OCI-M2 (cell line): ENCODE results near the gene NCAM1.

Experiments
- DNase-seq: peaks from one replicate; lab custom pipeline; 2025; ENCODE audit not compliant: unreplicated experiment; lab: John Stamatoyannopoulos, UW

Gene NCAM1

DNA sequence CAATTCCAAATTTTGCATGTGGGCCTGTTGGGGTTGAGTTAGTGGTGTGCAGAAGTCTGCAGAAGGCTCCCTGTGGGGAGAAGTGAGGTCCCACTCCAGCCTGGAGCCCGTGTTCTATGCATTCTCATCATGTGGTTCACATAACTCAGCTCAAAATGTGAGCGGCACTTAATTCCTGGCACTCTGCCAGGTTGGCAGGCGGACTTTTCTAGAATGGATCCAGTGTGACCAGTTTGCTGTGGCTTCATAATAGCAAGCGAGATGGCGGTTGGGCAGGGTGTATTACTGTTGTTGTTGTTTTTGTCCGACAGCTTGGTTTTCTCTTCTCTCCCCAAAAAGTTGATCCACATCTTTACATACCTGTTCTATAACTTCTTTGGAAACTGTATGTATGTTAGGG lies 206.4 kb downstream of the NCAM1 start:
- no peak for DNase-seq

DNA sequence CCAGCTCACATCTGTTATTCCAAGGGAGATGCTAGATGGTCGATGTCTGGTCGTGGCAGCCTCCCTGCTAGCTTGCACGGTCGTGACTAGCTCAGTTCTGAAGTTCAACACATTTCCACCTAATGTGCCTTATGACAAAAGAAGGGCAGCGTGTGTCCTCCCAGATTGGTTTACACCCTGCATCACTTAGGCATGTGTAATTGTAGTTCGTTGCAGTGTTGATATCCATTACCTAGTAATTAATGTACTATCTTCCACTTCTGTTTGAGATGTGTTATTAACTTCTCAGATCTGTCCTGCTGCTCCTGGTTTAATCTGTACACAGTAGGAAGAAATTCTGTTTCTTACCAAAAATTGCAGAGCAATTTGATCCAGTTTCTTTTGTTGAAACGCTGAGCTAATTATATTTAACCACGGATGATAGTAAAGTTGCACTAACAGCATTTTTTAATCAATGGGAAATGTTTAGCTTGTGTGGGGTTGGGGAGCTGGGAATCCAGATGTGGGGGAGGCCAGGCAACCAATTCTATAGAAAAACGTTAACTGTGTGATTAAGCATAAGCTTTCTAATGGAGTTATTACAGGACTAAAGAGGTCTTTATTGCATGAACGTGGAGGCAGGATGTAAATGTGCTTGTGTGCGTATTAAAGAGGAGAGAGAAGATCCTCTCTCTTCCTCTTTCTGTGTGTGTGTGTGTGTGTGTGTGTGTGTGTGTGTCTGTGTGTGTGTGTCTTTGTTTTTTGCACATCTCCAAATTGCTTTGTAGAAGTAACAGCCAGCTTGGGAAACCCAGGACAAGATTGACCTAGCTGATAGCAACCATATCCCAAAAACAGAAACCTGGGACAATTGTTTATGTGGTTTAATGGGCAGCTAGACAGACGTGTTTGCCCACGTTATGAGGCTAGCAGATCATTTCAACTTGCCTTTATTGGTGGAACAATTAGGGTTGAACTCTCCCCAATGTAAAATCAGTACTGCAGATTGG lies 207.4 kb downstream of the NCAM1 start:
- DNase-seq: no peak

DNA sequence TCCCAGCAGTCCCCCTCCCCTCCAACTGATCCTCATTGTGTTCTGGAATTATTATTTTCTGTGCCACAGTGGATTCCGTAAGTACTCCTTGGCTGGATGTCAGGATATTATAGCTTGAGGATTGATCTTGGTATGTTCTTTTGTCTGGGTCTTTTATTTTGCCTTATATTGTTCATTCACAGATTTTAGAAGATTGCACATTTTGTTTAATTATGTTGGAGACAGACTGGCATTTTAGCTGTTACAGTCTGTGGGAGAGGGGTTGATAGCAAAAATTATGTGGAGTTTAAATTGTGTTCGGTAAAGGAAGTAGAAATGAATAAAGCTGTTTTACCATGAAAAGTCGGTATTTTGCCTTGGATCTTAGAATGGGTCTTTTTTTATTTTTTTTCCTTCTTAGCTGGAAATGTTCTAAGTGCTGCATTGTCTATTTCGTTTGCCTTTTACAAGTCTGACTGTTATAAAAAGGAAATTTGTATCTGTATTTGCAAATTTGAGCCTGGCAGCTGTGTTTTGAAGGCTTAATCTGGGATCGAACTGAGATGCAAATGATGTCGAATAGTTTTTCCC lies 211.2 kb downstream of the NCAM1 start:
- DNase-seq: no peak

DNA sequence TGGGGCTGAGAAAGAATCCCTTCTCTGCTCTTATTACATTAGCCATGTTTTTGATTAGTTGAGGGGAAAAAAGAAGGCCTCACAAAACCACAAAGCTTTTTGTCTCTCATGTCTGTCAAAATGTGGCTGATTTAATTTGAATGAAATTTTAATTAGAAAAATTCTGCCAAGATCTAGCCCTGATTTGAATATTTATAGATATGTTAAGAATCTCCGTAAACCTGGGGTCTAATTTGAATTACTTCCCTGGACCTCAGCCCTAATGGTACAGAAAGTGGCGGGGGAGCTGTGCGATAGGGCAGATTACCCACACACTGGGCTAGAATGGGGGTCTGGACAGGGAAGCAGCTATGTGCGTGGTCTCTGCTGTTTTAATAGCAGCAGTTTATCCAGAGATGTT lies 211.9 kb downstream of the NCAM1 start:
- DNase-seq: no peak

DNA sequence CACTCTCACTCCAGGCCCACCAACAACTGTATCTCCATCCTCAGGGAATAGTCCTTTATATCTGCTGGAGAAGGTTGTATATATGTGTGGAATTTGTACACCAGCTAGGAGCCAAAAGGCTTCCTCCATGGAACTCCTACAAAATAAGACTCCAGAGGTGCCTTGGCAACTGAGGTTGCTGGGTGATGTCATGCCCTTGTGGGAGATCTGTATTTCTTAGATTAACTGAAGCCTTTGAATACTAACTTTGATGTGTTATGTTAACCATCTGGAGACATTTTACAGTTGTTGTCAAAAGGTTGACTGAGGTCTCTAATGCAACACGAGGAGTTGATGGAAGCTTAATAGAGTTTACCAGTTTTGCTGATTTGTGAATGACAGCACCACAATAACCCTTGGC lies 213.7 kb downstream of the NCAM1 start:
- DNase-seq: no peak

DNA sequence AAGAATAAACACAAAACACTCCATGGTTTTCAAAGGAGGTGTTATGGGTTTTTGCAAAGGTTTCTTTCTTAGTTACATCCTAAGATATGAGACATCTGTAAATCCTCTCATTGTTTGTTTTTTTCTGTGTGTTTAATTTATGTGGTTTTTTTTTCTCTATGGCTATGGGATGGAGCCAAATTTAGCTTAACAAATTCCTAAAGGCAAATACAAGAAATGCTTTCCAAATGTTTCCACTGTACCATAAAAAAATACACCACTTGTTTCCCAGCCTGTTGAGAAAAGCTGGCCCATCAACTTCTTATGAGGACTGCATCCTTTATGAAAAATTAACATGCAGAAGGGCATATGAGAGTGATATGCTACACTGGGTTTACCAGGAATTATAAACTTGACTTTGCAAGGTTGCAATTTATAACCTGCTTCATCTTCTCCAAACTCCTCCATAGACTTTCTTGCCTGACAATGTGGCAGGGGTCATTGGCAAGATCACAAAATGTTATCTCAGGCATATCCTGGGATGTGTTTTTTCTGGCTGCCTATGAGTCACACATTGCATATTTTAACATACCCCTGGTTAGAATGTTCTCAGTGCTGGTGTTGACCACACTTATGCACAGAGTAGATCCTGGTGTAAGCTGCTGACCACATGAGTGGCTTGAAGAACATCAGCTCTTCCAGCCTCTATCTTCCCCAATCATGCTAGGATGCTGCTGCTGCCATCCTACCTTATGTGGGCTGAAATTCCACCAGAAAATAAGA lies 215.6 kb downstream of the NCAM1 start:
- no peak for DNase-seq

DNA sequence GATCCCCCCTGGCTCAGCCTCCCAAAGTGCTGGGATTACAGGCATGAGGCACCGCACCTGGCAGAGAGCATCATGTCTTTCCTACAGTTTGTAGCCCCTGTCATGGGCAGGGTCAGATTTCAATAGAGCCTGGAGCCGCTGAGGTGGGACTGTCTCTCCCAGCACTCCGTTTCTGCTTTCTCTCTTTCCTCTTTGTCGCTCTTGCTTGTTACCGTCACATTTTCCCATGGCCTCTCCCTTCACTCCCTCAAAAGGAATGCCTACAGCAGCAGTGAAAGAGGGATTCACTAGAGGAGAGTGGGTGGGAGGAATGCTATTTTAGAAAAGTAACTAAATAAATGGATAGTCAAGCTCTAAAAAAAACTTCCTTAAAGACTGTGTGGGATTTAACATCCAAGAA lies 216.5 kb downstream of the NCAM1 start:
- no peak for DNase-seq

DNA sequence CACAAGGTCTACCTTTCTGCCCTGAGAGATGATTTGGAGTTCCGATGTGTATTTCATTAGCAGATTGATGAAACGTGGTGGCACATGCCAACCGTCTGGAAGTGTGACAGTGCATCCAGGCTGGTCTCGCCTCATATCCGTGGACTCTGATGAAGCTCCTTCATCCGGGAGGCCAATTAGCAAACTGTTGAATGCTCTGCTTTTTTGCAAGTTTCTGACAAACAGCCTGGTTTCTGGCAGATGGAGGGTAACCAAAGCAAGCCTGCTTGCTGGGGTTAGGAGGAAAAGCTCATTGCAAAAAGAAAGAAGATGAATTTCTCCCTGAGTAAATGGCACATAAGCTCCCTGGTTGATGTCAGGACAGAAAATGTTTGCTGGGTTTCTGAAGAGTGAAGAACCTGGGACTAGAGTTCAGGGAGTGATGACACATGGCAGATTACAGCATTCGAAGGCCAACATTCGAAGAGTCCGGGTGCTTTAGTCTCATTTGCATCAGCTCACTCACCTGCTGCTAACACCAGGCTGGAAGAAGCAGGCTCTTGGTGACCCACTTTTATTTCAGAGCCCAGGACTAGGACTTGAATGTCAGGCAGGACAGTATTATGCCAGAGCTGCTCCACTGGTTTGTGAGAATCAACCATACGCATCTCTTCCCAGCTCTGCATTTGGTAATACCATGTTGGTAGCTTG lies 217.3 kb downstream of the NCAM1 start:
- DNase-seq: no peak

DNA sequence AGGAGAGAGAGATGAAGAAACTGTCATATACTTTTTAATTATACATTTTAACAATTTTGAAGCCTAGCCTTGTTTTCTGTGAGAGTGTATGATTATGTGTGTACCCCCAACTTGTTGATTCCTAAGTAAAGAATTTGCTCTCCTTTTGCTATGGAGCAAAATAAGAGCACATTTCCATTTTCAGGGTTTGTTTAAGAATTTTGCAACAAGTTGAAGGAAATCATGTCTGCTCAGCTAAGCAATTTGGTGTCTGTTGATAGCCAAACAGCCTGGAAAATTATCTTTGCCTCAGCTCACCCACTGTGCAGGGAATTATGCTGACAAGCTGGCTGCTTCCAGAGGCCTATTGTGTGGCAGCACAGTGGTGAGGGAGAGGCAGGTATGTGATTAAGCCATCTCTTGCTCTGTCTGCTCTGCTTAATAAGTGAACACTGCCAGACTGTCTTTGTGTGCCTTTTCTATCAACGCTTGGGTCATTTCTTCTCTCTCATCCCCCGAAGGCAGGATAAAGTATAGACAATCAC lies 218.0 kb downstream of the NCAM1 start:
- DNase-seq: no peak

DNA sequence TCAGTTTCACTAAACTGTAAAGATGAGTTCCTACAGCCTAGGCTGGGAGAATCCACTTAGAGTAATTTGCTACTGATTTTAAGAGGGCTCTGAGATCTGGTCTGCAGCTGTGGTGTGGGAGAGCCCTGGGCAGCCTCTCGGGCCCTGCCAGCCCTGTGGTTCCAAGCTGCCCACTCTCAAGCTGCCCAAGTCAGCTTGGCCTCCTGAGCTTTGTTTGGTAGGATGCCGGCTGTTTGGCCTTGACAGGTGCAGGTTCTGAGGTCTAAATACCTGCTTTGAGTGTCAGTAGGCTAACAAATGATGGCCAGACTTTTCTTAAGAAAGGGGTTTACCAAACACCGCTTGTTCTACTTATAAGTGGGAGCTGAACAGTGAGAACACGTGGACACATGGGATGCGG lies 219.9 kb downstream of the NCAM1 start:
- no peak for DNase-seq

DNA sequence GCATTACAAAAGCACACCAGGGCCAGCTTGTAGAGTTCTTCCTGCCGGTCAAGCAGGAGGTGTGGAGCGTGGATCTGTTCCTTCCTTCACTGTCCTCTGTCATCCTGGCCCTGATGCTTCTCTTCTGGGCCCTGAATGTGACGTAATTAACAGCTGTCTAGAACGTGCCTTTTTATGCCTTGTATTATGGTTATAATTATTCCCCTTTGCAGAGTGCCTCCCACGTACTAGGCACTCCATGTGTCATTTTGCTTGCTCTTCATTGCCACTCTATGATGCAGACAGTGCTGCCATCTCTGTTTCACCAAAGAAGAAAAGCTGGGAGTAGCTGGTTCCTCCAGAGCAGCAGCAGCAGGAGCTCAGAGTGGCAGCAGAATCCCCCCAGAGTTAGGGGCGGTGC lies 221.1 kb downstream of the NCAM1 start:
- DNase-seq: no peak

DNA sequence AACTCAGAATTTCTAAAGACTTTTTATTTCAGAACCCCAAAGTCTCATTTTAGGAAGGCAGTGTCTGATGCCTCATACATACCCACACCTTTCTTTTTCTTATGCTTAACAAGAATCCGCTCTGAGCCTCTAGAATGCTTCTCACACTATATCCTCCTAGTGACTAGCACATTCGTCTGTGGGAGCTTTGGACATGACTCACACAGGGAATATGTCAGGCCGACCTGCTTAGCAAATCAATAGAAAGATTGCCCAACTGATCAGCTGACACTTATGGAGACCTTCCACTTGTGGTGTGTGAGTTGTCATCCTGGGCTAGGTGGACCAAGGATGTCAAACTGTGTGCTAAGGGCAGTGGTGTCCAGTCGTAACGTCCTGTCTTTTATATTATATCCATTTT lies 223.3 kb downstream of the NCAM1 start:
- DNase-seq: no peak

DNA sequence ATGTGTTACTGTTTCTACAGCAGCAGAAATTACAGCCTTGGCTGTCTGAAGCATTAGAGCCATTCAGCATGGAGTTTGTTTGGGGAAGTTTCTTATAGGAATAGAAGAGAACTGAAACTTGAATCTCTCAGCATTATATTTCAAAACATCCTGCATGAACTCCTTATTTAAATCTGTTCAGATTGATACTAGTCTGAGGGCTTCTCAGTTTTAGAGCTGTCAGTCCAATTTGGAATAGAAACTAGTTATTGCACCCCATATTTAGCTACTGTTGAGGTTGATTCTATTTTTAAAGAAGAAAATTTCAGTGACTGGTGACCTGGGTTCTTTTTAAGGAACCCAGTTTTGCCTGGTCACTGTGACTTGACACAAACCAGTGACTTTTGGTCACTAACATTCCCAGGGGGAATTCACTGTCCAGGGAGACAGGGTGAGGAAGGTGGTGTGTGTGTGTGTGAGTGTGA lies 227.2 kb downstream of the NCAM1 start:
- DNase-seq: no peak

DNA sequence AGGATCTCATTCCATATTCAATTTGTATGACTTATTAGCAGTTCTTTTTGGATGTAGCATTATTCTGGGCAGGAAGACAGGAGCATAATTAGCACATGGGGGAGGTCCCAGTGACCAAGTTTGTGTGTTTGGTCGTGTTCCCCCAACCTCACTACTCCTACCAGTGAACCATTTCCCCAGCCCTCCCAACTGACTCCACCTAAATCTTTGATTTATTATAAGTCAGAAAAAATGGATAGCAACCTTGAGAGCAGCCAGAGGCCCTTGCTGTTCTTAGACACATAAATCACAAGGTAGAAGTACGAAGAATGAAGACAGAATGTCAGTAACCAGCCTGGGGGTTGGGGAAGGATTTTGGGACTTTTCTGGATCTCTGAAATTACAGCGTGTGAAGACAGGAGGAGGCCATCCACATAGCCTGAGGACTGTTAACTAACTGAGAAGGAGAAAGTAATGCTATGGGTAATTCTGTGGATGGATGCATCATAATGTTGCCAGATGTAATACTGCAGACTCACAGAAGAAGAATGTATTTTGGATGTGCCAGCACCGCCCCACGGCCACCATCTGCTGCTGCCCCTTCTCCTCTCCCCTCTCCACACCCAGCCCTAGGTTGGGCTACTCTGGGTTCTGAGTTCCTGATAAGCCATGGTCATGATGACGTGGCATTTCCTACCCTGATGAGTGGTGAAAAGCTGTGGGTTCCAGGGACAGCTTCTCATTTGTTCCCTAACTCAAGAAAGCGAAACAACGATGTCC lies 228.9 kb downstream of the NCAM1 start:
- DNase-seq: no peak

DNA sequence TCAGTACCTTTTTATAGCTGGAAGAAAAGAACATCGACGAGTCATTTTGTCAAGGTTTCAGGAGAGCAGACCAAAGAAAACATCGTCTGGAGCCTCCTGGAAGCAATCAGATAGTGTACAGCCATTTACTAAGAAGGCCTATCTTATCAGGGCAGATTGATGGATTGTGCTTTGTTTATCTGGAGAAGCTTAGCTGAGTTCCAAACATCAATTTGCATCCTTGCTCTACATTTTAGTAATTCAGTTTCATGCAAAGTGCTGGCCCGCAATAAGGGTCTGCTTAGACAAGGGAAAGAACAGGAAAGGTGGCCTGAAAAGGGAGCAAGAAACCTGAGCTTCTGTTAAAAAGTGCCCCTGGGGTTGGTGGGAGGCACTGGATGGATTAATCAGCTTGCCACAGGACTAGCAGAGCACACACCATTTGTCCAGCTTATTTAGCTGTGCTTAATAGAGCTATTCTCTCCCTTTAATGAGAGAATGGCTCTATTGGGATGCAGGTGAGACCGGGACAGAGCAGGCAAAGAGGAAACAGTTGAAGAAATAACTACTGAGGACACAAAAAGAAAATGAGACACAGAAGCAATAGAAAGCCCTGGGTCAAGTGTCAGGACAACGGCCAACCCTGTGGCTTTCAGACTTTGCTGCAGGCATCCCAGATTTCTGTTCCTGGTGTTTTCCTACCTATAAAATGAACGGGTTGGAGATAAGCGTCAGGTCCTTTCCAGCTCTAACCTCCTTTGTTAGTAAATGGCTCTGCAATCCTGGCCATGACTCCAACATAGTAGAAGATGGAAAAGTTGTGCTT lies 231.1 kb downstream of the NCAM1 start:
- DNase-seq: no peak

DNA sequence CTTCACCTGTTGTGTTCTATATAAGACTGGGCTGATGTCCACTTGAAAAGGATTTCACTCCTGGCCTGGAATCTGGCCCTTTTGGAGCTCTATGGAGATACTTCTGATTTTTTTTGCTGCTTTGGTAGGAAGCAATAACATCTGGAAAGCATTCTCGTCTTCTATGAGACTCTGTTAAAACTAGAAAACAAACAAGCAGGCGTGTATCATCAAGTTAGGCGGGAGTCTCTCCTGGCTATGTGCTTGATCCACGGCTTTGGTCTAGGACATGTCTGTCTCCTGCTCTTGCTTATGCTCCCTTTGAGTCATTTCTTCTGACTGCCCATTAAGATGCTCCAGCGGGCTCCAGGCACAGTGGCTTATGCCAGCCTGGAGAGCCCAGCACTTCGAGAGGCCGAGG lies 231.8 kb downstream of the NCAM1 start:
- DNase-seq: no peak

DNA sequence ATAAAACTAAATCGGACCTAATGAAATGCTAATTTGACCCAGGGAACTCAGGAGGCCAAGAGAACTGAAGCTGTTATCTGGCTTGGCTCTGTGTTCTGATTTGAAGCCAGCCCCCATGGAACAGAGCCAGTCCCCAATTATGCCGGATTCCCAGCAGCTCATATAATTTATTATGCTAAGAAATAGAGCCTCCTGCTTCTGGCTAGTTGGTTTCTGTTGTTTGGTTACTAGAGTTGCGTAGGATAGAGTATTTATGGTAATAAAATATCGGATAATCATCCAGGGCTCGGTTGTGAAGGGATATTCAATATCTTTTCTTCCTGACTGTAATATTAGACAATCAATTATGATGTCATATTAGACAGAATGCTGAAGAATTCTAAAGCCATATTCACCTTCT lies 232.7 kb downstream of the NCAM1 start:
- no peak for DNase-seq

DNA sequence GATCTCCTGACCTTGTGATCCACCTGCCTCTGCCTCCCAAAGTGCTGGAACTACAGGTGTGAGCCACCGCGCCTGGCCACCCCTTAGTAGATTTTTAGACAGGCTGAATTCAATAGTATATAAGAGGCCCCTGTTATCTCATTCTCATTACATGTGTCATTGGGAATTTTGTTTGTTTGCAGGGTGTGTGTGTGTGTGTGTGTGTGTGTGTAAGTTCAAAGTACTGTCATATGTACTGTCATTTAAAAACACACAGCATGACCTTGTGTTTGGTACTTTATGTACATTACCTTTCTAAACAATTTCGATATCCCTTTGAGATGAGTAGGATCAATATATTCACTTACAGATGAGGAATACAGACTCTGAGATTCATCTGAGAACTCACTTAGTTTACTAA lies 234.5 kb downstream of the NCAM1 start:
- DNase-seq: no peak

DNA sequence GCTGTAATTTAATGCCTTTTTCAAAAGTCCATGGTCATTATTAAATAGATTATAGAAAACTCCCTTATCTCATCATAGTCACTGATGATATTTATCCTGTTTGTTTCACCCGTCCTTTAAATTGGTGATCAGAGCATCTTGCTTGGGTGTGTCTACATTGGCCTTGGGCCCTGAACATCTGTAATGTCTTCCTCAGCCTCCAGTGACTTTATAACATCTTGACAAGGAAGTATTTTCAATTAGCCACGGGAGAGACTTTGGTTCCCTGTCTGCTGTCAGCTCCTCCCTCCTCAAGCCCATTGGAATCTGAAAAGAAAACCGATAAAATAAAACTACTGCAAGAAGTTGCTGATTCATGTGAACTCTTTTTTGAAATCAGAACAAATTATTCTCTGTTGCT lies 236.2 kb downstream of the NCAM1 start:
- DNase-seq: no peak
